MM.1S (cell line): ENCODE measurements around the gene ODR4.

ENCODE experiments used
- CTCF ChIP-seq: fragments of 300-600 bp; sonication (generic); IDR thresholded peaks from 2 replicates; pipeline ENCODE4 v1.5.1; 2016; ENCODE audit warnings: antibody characterized with exemption, low read length, mixed read lengths
- EZH2 ChIP-seq: fragments of 300-600 bp; sonication (generic); optimal IDR thresholded peaks from 2 replicates; pipeline ENCODE3; 2017; ENCODE audit warnings: low read depth, mild to moderate bottlenecking, antibody characterized with exemption, low read length, mixed read lengths
- EZH2phosphoT487 ChIP-seq: fragments of 300-600 bp; sonication (generic); IDR thresholded peaks from 2 replicates; pipeline ENCODE4 v1.6.1; 2018; ENCODE audit warnings: antibody characterized with exemption, low read length

GRCh38 chr1:186326009-186326408, 49.6 kb upstream of the ODR4 start:
- no peak for TF ChIP-seq CTCF
- TF ChIP-seq EZH2phosphoT487 = no peak
- no peak for TF ChIP-seq EZH2
